Trophoblast cell (in vitro differentiated cells and primary cell): ENCODE data around the gene SPATA6.

Experiments
- DNase-seq, 2 donors: peaks; one replicate each; pipeline ENCODE4 v3.0.0-alpha.2; 2016
- H2AFZ ChIP-seq: 2 replicates; pipeline ENCODE4 v1.6.1; 2013; ENCODE audit warnings: low read length, moderate library complexity, mild to moderate bottlenecking; ENCODE audit not compliant: insufficient read depth, poor library complexity
- H2AK5ac ChIP-seq: 2 replicates; pipeline ENCODE4 v1.6.1; 2013; ENCODE audit warnings: mild to moderate bottlenecking, low read length
- H2BK120ac ChIP-seq: 2 replicates; pipeline ENCODE4 v1.6.1; 2013; ENCODE audit warnings: low read length, mild to moderate bottlenecking, moderate library complexity; ENCODE audit not compliant: insufficient read depth, poor library complexity
- H2BK12ac ChIP-seq: 2 replicates; pipeline ENCODE4 v1.6.1; 2013; ENCODE audit warnings: mild to moderate bottlenecking, low read length, moderate library complexity
- H2BK5ac ChIP-seq: 2 replicates; pipeline ENCODE4 v1.6.1; 2013; ENCODE audit warnings: low read length, low read depth, moderate library complexity, mild to moderate bottlenecking; ENCODE audit not compliant: poor library complexity
- H3K14ac ChIP-seq: 2 replicates; pipeline ENCODE4 v1.6.1; 2013; ENCODE audit warnings: mild to moderate bottlenecking, low read length
- H3K18ac ChIP-seq: 2 replicates; pipeline ENCODE4 v1.6.1; 2013; ENCODE audit warnings: mild to moderate bottlenecking, low read length
- H3K23ac ChIP-seq: 2 replicates; pipeline ENCODE4 v1.6.1; 2013; ENCODE audit warnings: low read length
- H3K27ac ChIP-seq: 2 replicates; pipeline ENCODE4 v1.5.1; 2013; ENCODE audit warnings: low read depth, mild to moderate bottlenecking, inconsistent platforms, low read length, moderate library complexity
- H3K27me3 ChIP-seq: 2 replicates; pipeline ENCODE4 v1.6.1; 2013; ENCODE audit warnings: inconsistent platforms, mild to moderate bottlenecking, low read length, moderate library complexity; ENCODE audit not compliant: insufficient read depth
- H3K36me3 ChIP-seq, 2 experiments: 1 replicate in 1 of 2; 2 replicates in 1 of 2; pipeline ENCODE4 v1.6.1; 2013; ENCODE audit warnings: low read length in 2 of 2, mild to moderate bottlenecking in 2 of 2, moderate library complexity in 1 of 2; ENCODE audit not compliant: insufficient read depth in 2 of 2, control insufficient read depth in 1 of 2
- H3K4ac ChIP-seq: 2 replicates; pipeline ENCODE4 v1.6.1; 2013; ENCODE audit warnings: low read depth, mild to moderate bottlenecking, low read length, moderate library complexity
- H3K4me1 ChIP-seq, 2 experiments: 1 replicate in 1 of 2; 2 replicates in 1 of 2; pipeline ENCODE4 v1.6.1; 2013; ENCODE audit warnings: low read length in 2 of 2, mild to moderate bottlenecking in 2 of 2, moderate library complexity in 1 of 2; ENCODE audit not compliant: insufficient read depth in 2 of 2, control insufficient read depth in 1 of 2
- H3K4me2 ChIP-seq: 2 replicates; pipeline ENCODE4 v1.6.1; 2013; ENCODE audit warnings: inconsistent platforms, mild to moderate bottlenecking, low read length, moderate library complexity
- H3K4me3 ChIP-seq: 2 replicates; pipeline ENCODE4 v1.5.1; 2013; ENCODE audit warnings: mild to moderate bottlenecking, low read depth, low read length, inconsistent platforms
- H3K79me1 ChIP-seq: one replicate; pipeline ENCODE4 v1.6.1; 2013; ENCODE audit warnings: low read length
- H3K79me2 ChIP-seq: 2 replicates; pipeline ENCODE4 v1.6.1; 2013; ENCODE audit warnings: low read length, mild to moderate bottlenecking; ENCODE audit not compliant: control insufficient read depth, insufficient read depth, poor library complexity
- H3K9ac ChIP-seq: 2 replicates; pipeline ENCODE4 v1.6.1; 2013; ENCODE audit warnings: mild to moderate bottlenecking, low read length
- H3K9me3 ChIP-seq: 2 replicates; pipeline ENCODE4 v1.6.1; 2013; ENCODE audit warnings: low read depth, mild to moderate bottlenecking, control low read depth, inconsistent platforms, low read length; ENCODE audit not compliant: insufficient read depth
- H4K12ac ChIP-seq: 2 replicates; pipeline ENCODE4 v1.6.1; 2013; ENCODE audit warnings: low read depth, mild to moderate bottlenecking, low read length, moderate library complexity
- H4K8ac ChIP-seq: 2 replicates; pipeline ENCODE4 v1.6.1; 2013; ENCODE audit warnings: low read depth, mild to moderate bottlenecking, low read length, moderate library complexity
- H4K91ac ChIP-seq: one replicate; pipeline ENCODE4 v1.6.1; 2013; ENCODE audit warnings: low read depth, mild to moderate bottlenecking, low read length, moderate library complexity
- WGBS: extraction: QIAGEN DNeasy Blood & Tissue Kit; methylation state at CpG from one replicate; pipeline ENCODE4 v1.1.7; 2013; ENCODE audit warnings: missing lambda C conversion rate; ENCODE audit not compliant: insufficient read length, insufficient coverage; ENCODE audit errors: extremely low coverage; 5-methylcytosine and 5-hydroxymethylcytosine counted together

SPATA6 gene

DNA sequence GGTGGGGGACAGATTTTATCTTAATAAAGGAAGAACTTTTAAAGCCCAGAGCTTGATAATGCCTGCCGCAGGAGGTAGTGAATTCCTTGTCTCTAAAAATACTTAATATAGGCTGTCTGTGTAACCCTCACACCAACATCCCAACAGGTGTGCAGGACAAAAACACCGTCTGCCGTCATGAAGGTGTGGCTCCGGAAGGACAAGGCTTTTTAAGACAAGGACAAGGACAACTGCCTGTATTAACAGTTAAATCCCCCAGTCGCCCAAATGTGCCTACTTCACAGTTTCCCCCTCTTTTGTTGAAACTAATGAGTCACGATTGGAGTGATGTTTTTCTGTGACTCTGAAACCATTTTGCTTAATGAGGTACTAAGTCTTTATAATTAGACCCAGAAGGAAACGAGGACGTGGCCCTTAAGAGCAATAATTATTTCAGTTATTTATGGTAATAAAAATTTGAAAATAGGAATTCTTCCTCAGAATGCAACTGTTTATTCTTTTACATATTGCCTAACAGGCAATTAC, 27.3 kb upstream of the SPATA6 start:
- Histone ChIP-seq H3K14ac (no peak overlapping the region), H4K8ac (no peak overlapping the region), H4K12ac (no peak overlapping the region), H3K23ac (no peak overlapping the region), H3K9ac (no peak overlapping the region), H3K36me3 (no peaks in the 10 kb centered on the region), H3K79me1 (no peaks in the 10 kb centered on the region), H3K27ac (no peak overlapping the region), H2BK120ac (no peak overlapping the region), H2BK12ac (no peak overlapping the region), H3K4ac (no peak overlapping the region), H3K79me2 (no peaks in the 10 kb centered on the region), H2AFZ (no peak overlapping the region), H3K18ac (no peak overlapping the region), H4K91ac (no peak overlapping the region), H2AK5ac (no peak overlapping the region), H3K4me3 (no peak overlapping the region), H3K4me2 (no peak overlapping the region), H3K4me1 (no peaks in the 10 kb centered on the region), H3K9me3 (no peaks in the 10 kb centered on the region), H3K27me3 (no peaks in the 10 kb centered on the region), H2BK5ac (no peak overlapping the region)
- no peak for DNase-seq
- whole genome bisulfite sequencing = no CpG with 5 or more reads among the region's 8 CpGs

- no CpG with 5 or more reads among the region's 15 CpGs for WGBS
- H3K79me1 ChIP-seq = no peaks in the 10 kb centered on the region
These were observed 26.2 kb upstream of the SPATA6 start for GRCh38 chr1:48498096-48498791.

GRCh38 chr1:48495911-48496310, 23.9 kb upstream of the SPATA6 start:
- Histone ChIP-seq H3K14ac (no peak overlapping the region), H4K8ac (no peak overlapping the region), H2AK5ac (no peak overlapping the region), H3K36me3 (no peaks in the 10 kb centered on the region), H3K4me3 (no peak overlapping the region), H2BK5ac (no peak overlapping the region), H3K79me1 (no peaks in the 10 kb centered on the region), H4K12ac (no peak overlapping the region), H3K79me2 (no peaks in the 10 kb centered on the region), H2AFZ (no peak overlapping the region), H3K4ac (no peak overlapping the region), H3K27ac (no peak overlapping the region), H3K9ac (no peak overlapping the region), H3K18ac (no peak overlapping the region), H3K9me3 (no peaks in the 10 kb centered on the region), H3K27me3 (no peaks in the 10 kb centered on the region), H2BK12ac (no peak overlapping the region), H3K4me1 (no peaks in the 10 kb centered on the region), H2BK120ac (no peak overlapping the region), H3K23ac (no peak overlapping the region), H3K4me2 (no peak overlapping the region), H4K91ac (no peak overlapping the region)
- DNase-seq = no peak
- no CpG with 5 or more reads among the region's 3 CpGs for WGBS

More at GRCh38 chr1:48498096-48498791, 26.2 kb upstream of the SPATA6 start:
- Histone ChIP-seq H3K27ac (no peak overlapping the region), H3K14ac (no peak overlapping the region), H3K79me2 (no peaks in the 10 kb centered on the region), H3K4me3 (no peak overlapping the region), H2AK5ac (no peak overlapping the region), H2AFZ (no peak overlapping the region), H4K12ac (no peak overlapping the region), H4K91ac (no peak overlapping the region), H2BK12ac (no peak overlapping the region), H2BK120ac (no peak overlapping the region), H3K4me1 (no peaks in the 10 kb centered on the region), H3K23ac (no peak overlapping the region), H3K27me3 (no peaks in the 10 kb centered on the region), H3K4ac (no peak overlapping the region), H4K8ac (no peak overlapping the region), H3K18ac (no peak overlapping the region), H3K36me3 (no peaks in the 10 kb centered on the region), H2BK5ac (no peak overlapping the region), H3K4me2 (no peak overlapping the region), H3K9ac (no peak overlapping the region), H3K9me3 (no peaks in the 10 kb centered on the region)
- peak; percentile 72 to 77 for DNase-seq

DNA sequence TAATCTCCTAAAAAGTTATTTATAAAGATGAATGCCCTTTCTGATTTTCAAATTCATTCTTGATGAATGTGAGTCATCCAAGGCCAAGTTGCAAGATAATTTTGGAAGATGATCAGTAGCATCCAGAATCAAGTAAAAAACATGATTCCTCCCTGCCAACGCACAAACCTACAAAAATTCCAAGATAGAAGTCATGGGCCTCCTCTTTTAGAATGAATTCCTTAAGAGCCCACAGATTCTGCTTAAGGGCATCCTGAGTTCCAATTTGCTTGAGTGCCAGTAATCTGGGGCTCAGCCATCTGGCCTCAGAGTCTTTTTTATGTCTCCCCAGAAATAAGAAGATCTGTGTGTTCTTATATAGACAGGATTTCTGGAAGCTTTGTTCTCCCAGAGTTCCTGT, 23.2 kb upstream of the SPATA6 start:
- no CpG with 5 or more reads among the region's 1 CpG for WGBS
- Histone ChIP-seq H2AK5ac (no peak overlapping the region), H2BK5ac (no peak overlapping the region), H3K18ac (no peak overlapping the region), H3K9me3 (no peaks in the 10 kb centered on the region), H3K4ac (no peak overlapping the region), H4K12ac (no peak overlapping the region), H3K14ac (no peak overlapping the region), H2BK120ac (no peak overlapping the region), H3K9ac (no peak overlapping the region), H2BK12ac (no peak overlapping the region), H3K4me3 (no peak overlapping the region), H3K79me2 (no peaks in the 10 kb centered on the region), H4K8ac (no peak overlapping the region), H3K4me2 (no peak overlapping the region), H3K36me3 (no peaks in the 10 kb centered on the region), H3K27ac (no peak overlapping the region), H3K4me1 (no peaks in the 10 kb centered on the region), H4K91ac (no peak overlapping the region), H3K27me3 (no peaks in the 10 kb centered on the region), H2AFZ (no peak overlapping the region), H3K23ac (no peak overlapping the region), H3K79me1 (no peaks in the 10 kb centered on the region)
- DNase-seq = no peak
